Duodenal mucosa (tissue), 2 donors: Measurements from ENCODE around the gene SLC13A2.

Experiments
- H3K27ac ChIP-seq: one replicate; pipeline ENCODE4 v1.7.0; 2013; ENCODE audit warnings: low read depth, low read length
- H3K27me3 ChIP-seq, 2 donors: one replicate each; pipeline ENCODE4 v1.7.0; 2013; ENCODE audit warnings: low read length in 2 of 2, control low read depth in 1 of 2; ENCODE audit not compliant: insufficient read depth in 2 of 2, control insufficient read depth in 1 of 2
- H3K36me3 ChIP-seq, 2 donors: one replicate each; pipeline ENCODE4 v1.7.0; 2013; ENCODE audit warnings: low read length in 2 of 2, control low read depth in 1 of 2; ENCODE audit not compliant: insufficient read depth in 2 of 2, control insufficient read depth in 1 of 2
- H3K4me1 ChIP-seq, 2 donors: one replicate each; pipeline ENCODE4 v1.7.0; 2013; ENCODE audit warnings: low read length in 2 of 2, control low read depth in 1 of 2; ENCODE audit not compliant: insufficient read depth in 2 of 2, control insufficient read depth in 1 of 2
- H3K4me3 ChIP-seq, 2 donors: one replicate each; pipeline ENCODE4 v1.7.0; 2013; ENCODE audit warnings: low read length in 2 of 2, low read depth in 1 of 2
- H3K9ac ChIP-seq, 2 donors: one replicate each; pipeline ENCODE4 v1.7.0; 2013; ENCODE audit warnings: low read length in 2 of 2, low read depth in 1 of 2
- H3K9me3 ChIP-seq, 2 donors: one replicate each; pipeline ENCODE4 v1.7.0; 2013; ENCODE audit warnings: low read length in 2 of 2, control low read depth in 1 of 2; ENCODE audit not compliant: control insufficient read depth in 1 of 2

Gene SLC13A2

DNA sequence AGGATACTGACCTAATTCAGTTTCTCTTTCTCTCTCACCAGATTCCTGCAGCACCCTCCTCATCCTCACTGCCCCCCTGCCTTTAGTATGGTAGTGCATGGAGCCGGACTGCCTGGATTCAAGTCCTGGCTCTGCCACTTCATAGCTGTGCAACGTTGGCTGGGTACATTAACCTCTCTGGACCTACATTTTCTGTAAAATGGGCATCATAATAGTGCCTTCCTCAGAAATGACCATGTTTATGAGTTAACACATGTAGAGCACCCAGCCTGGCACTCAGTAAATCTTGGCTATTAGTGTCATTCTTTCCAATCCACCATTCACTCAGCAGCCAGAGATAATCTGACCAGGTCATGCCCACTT, 71.7 kb downstream of the SLC13A2 start:
- Histone ChIP-seq H3K27me3 (no peaks in the 10 kb centered on the region), H3K9me3 (no peaks in the 10 kb centered on the region), H3K36me3 (peaks cover 0 to 14% of the 10 kb centered on the region in 2 donors), H3K9ac (no peak overlapping the region), H3K4me3 (no peak overlapping the region), H3K4me1 (peaks cover 10 to 14% of the 10 kb centered on the region in 2 donors), H3K27ac (no peak overlapping the region)

DNA sequence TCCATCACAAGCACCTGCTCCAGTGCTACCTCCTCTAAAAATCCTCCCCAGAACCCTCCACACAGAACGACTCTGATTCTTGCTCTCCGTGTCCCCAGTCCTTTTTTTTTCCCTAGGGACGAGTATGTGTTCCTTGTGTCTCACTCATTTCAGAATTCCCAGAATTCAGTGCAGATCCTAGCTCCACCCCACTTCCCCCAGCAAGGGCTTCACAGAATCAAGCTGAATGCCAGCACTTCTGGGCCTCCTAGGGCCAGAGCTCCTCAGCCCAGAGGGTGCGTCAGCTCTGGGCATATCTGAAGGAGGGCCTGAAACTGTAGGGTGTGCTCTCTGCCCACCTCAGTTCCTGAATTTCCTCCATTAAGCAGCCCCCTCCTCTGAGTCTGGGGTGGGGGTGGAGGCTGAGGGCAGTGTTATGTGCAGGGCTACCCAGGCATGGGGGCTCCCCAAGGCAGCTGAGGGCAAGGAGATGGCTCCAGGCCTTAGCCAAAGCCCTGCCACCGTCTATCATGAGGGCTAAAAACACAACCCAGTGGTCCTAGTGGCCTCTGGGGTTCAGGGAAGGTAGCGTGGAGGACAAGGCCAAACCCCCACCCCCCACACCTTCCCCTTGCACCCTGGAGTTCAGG, 72.5 kb downstream of the SLC13A2 start:
- Histone ChIP-seq H3K36me3 (peaks cover 0 to 14% of the 10 kb centered on the region in 2 donors), H3K27me3 (no peaks in the 10 kb centered on the region), H3K27ac (no peak overlapping the region), H3K9me3 (no peaks in the 10 kb centered on the region), H3K9ac (no peak overlapping the region), H3K4me1 (peaks cover 14 to 16% of the 10 kb centered on the region in 2 donors), H3K4me3 (no peak overlapping the region)

DNA sequence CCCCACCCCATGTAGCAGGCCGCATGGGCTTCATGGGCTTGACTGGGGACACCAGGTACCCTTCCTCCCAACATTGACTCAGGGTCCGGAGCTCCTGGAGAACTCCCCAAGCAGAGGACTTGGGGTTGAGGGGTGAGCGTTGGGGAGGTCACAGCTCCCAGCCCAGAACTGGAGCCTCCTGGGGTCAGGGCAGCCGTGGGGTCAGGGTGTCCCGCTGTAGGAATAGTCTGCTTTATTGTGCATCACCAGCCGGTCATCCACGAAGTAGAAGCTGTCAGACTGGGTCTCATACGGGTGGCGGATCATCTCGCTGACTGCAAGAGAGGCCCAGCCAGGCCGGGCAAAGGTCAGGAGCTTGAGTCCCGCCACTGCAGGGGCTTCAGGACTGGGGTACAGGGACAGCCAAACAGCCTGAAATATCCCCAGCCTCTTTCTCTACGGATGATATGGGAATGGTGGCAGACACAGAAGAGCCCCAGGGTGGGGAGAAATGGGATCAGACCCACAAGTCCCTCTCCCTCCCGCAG, 73.7 kb downstream of the SLC13A2 start:
- H3K27ac ChIP-seq: no peak overlapping the region
- peaks cover 23 to 25% of the 10 kb centered on the region in 2 donors for H3K4me1 ChIP-seq
- peaks cover 0 to 14% of the 10 kb centered on the region in 2 donors for H3K36me3 ChIP-seq
- H3K9ac ChIP-seq: no peak overlapping the region
- H3K9me3 ChIP-seq: no peaks in the 10 kb centered on the region
- H3K27me3 ChIP-seq: no peaks in the 10 kb centered on the region
- H3K4me3 ChIP-seq: no peak overlapping the region
